ENCODE results near the gene PPAN.

PPAN gene

GRCh38 chr19:10084803-10085202 is 21.4 kb upstream of the PPAN start:
- no peaks in the 10 kb centered on the region for H3K4me1 ChIP-seq (ENCODE audit: control insufficient read depth in 1 of 2, insufficient read depth in 2 of 2, low read length in 2 of 2)
- H3K27me3 ChIP-seq (ENCODE audit: low read depth, low read length): no peaks in the 10 kb centered on the region
- peaks cover 2 to 10% of the 10 kb centered on the region in 2 donors for H3K36me3 ChIP-seq (ENCODE audit: control insufficient read depth in 1 of 2, insufficient read depth in 2 of 2, low read length in 2 of 2)
- no peak overlapping the region for H3K27ac ChIP-seq (ENCODE audit: low read length)
- H3K9me3 ChIP-seq (ENCODE audit: control insufficient read depth in 1 of 2, low read length in 2 of 2): no peaks in the 10 kb centered on the region
- H3K4me3 ChIP-seq (ENCODE audit: low read depth in 1 of 2, low read length in 2 of 2): no peak overlapping the region

- peaks cover 4 to 21% of the 10 kb centered on the region in 2 donors for H3K36me3 ChIP-seq (ENCODE audit: control insufficient read depth in 1 of 2, insufficient read depth in 2 of 2, low read length in 2 of 2)
- H3K27me3 ChIP-seq (ENCODE audit: low read depth, low read length): no peaks in the 10 kb centered on the region
- peak within 1 kb of the TSS; percentile 60 for H3K27ac ChIP-seq (ENCODE audit: low read length)
- H3K4me3 ChIP-seq (ENCODE audit: low read depth in 1 of 2, low read length in 2 of 2): peak within 1 kb of the TSS; percentile 72 to 95
- H3K9me3 ChIP-seq (ENCODE audit: control insufficient read depth in 1 of 2, low read length in 2 of 2): no peaks in the 10 kb centered on the region
- H3K4me1 ChIP-seq (ENCODE audit: control insufficient read depth in 1 of 2, insufficient read depth in 2 of 2, low read length in 2 of 2): no peaks in the 10 kb centered on the region
Observed at GRCh38 chr19:10085641-10086590, 20.2 kb upstream of the PPAN start, which contains the start of gene SHFL. Gene SHFL, plus strand, starts transcription at chr19:10086317. Its CDS starts 111 bp downstream, at chr19:10086428.

- Histone ChIP-seq H3K9me3 (ENCODE audit: control insufficient read depth in 1 of 2, low read length in 2 of 2) (no peaks in the 10 kb centered on the region), H3K27ac (ENCODE audit: low read length) (peak overlapping the region; percentile 60), H3K4me3 (ENCODE audit: low read depth in 1 of 2, low read length in 2 of 2) (peak overlapping the region; percentile 72 to 95), H3K27me3 (ENCODE audit: low read depth, low read length) (no peaks in the 10 kb centered on the region), H3K36me3 (ENCODE audit: control insufficient read depth in 1 of 2, insufficient read depth in 2 of 2, low read length in 2 of 2) (peaks cover 4 to 27% of the 10 kb centered on the region in 2 donors), H3K4me1 (ENCODE audit: control insufficient read depth in 1 of 2, insufficient read depth in 2 of 2, low read length in 2 of 2) (no peaks in the 10 kb centered on the region)
Observed at GRCh38 chr19:10086591-10087192, 19.5 kb upstream of the PPAN start.

- H3K4me1 ChIP-seq (ENCODE audit: control insufficient read depth in 1 of 2, insufficient read depth in 2 of 2, low read length in 2 of 2): no peaks in the 10 kb centered on the region
- peak overlapping the region; percentile 72 to 95 for H3K4me3 ChIP-seq (ENCODE audit: low read depth in 1 of 2, low read length in 2 of 2)
- no peak overlapping the region for H3K27ac ChIP-seq (ENCODE audit: low read length)
- no peaks in the 10 kb centered on the region for H3K27me3 ChIP-seq (ENCODE audit: low read depth, low read length)
- H3K36me3 ChIP-seq (ENCODE audit: control insufficient read depth in 1 of 2, insufficient read depth in 2 of 2, low read length in 2 of 2): peaks cover 4 to 34% of the 10 kb centered on the region in 2 donors
- H3K9me3 ChIP-seq (ENCODE audit: control insufficient read depth in 1 of 2, low read length in 2 of 2): no peaks in the 10 kb centered on the region
Observed at GRCh38 chr19:10087296-10088061, 18.7 kb upstream of the PPAN start.

GRCh38 chr19:10088949-10089554 is 17.1 kb upstream of the PPAN start:
- Histone ChIP-seq H3K36me3 (ENCODE audit: control insufficient read depth in 1 of 2, insufficient read depth in 2 of 2, low read length in 2 of 2) (peaks cover 4 to 46% of the 10 kb centered on the region in 2 donors), H3K27me3 (ENCODE audit: low read depth, low read length) (no peaks in the 10 kb centered on the region), H3K27ac (ENCODE audit: low read length) (no peak overlapping the region), H3K9me3 (ENCODE audit: control insufficient read depth in 1 of 2, low read length in 2 of 2) (no peaks in the 10 kb centered on the region), H3K4me1 (ENCODE audit: control insufficient read depth in 1 of 2, insufficient read depth in 2 of 2, low read length in 2 of 2) (no peaks in the 10 kb centered on the region), H3K4me3 (ENCODE audit: low read depth in 1 of 2, low read length in 2 of 2) (no peak overlapping the region)

- Histone ChIP-seq H3K36me3 (ENCODE audit: control insufficient read depth in 1 of 2, insufficient read depth in 2 of 2, low read length in 2 of 2) (peaks cover 4 to 46% of the 10 kb centered on the region in 2 donors), H3K4me3 (ENCODE audit: low read depth in 1 of 2, low read length in 2 of 2) (no peak overlapping the region), H3K27me3 (ENCODE audit: low read depth, low read length) (no peaks in the 10 kb centered on the region), H3K27ac (ENCODE audit: low read length) (no peak overlapping the region), H3K4me1 (ENCODE audit: control insufficient read depth in 1 of 2, insufficient read depth in 2 of 2, low read length in 2 of 2) (no peaks in the 10 kb centered on the region), H3K9me3 (ENCODE audit: control insufficient read depth in 1 of 2, low read length in 2 of 2) (no peaks in the 10 kb centered on the region)
Observed at GRCh38 chr19:10089801-10090375, 16.3 kb upstream of the PPAN start.

GRCh38 chr19:10091370-10091687 is 14.8 kb upstream of the PPAN start:
- H3K9me3 ChIP-seq (ENCODE audit: control insufficient read depth in 1 of 2, low read length in 2 of 2): no peaks in the 10 kb centered on the region
- H3K36me3 ChIP-seq (ENCODE audit: control insufficient read depth in 1 of 2, insufficient read depth in 2 of 2, low read length in 2 of 2): peaks cover 4 to 46% of the 10 kb centered on the region in 2 donors
- peaks cover 0 to 7% of the 10 kb centered on the region in 2 donors for H3K4me1 ChIP-seq (ENCODE audit: control insufficient read depth in 1 of 2, insufficient read depth in 2 of 2, low read length in 2 of 2)
- H3K4me3 ChIP-seq (ENCODE audit: low read depth in 1 of 2, low read length in 2 of 2): no peak overlapping the region
- no peak overlapping the region for H3K27ac ChIP-seq (ENCODE audit: low read length)
- no peaks in the 10 kb centered on the region for H3K27me3 ChIP-seq (ENCODE audit: low read depth, low read length)

- H3K4me1 ChIP-seq (ENCODE audit: control insufficient read depth in 1 of 2, insufficient read depth in 2 of 2, low read length in 2 of 2): peaks cover 0 to 12% of the 10 kb centered on the region in 2 donors
- no peak overlapping the region for H3K4me3 ChIP-seq (ENCODE audit: low read depth in 1 of 2, low read length in 2 of 2)
- H3K36me3 ChIP-seq (ENCODE audit: control insufficient read depth in 1 of 2, insufficient read depth in 2 of 2, low read length in 2 of 2): peaks cover 4 to 46% of the 10 kb centered on the region in 2 donors
- no peak overlapping the region for H3K27ac ChIP-seq (ENCODE audit: low read length)
- no peaks in the 10 kb centered on the region for H3K9me3 ChIP-seq (ENCODE audit: control insufficient read depth in 1 of 2, low read length in 2 of 2)
- no peaks in the 10 kb centered on the region for H3K27me3 ChIP-seq (ENCODE audit: low read depth, low read length)
Observed at GRCh38 chr19:10091895-10092641, 14.1 kb upstream of the PPAN start.

- Histone ChIP-seq H3K27ac (ENCODE audit: low read length) (no peak overlapping the region), H3K36me3 (ENCODE audit: control insufficient read depth in 1 of 2, insufficient read depth in 2 of 2, low read length in 2 of 2) (peaks cover 4 to 46% of the 10 kb centered on the region in 2 donors), H3K27me3 (ENCODE audit: low read depth, low read length) (no peaks in the 10 kb centered on the region)
Observed at GRCh38 chr19:10092648-10093294, 13.4 kb upstream of the PPAN start.

More at GRCh38 chr19:10092648-10093294, 13.4 kb upstream of the PPAN start:
- no peak overlapping the region for H3K4me3 ChIP-seq (ENCODE audit: low read depth in 1 of 2, low read length in 2 of 2)
- H3K4me1 ChIP-seq (ENCODE audit: control insufficient read depth in 1 of 2, insufficient read depth in 2 of 2, low read length in 2 of 2): peaks cover 0 to 12% of the 10 kb centered on the region in 2 donors
- H3K9me3 ChIP-seq (ENCODE audit: control insufficient read depth in 1 of 2, low read length in 2 of 2): no peaks in the 10 kb centered on the region

Measured in muscle layer of duodenum (tissue), 2 donors.